ENCODE data around the gene DELE1.
"Not testable (repeated sequence)": the region's sequence is repeated elsewhere in the genome, so short reads cannot be mapped to it uniquely, and the experiment has no call there.

Gene DELE1

GRCh38 chr5:141890429-141890828, 33.2 kb upstream of the DELE1 start:
- DNase-seq = not testable (repeated sequence)

- DNase-seq = no peak
Measured at GRCh38 chr5:141897425-141897824, 26.2 kb upstream of the DELE1 start.

GRCh38 chr5:141898448-141899049, 25.1 kb upstream of the DELE1 start:
- DNase-seq = no peak

GRCh38 chr5:141902015-141902814, 21.5 kb upstream of the DELE1 start:
- no peak for DNase-seq

GRCh38 chr5:141903261-141903660, 20.4 kb upstream of the DELE1 start:
- no peak for DNase-seq

- DNase-seq = no peak
Measured at GRCh38 chr5:141904551-141904950, 19.1 kb upstream of the DELE1 start.

GRCh38 chr5:141906517-141906916, 17.2 kb upstream of the DELE1 start:
- no peak for DNase-seq

- no peak for DNase-seq
Measured at GRCh38 chr5:141906972-141907371, 16.7 kb upstream of the DELE1 start.

- DNase-seq = no peak
Measured at GRCh38 chr5:141908796-141909195, 14.9 kb upstream of the DELE1 start.

- no peak for DNase-seq
Measured at GRCh38 chr5:141909212-141909611, 14.5 kb upstream of the DELE1 start.

- no peak for DNase-seq
Measured at GRCh38 chr5:141910271-141910673, 13.4 kb upstream of the DELE1 start.

GRCh38 chr5:141913560-141914198, 10.0 kb upstream of the DELE1 start:
- no peak for DNase-seq

- no peak for DNase-seq
Measured at GRCh38 chr5:141914199-141914743, 9.4 kb upstream of the DELE1 start.

- no peak for DNase-seq
Measured at GRCh38 chr5:141914797-141915196, 8.9 kb upstream of the DELE1 start.

GRCh38 chr5:141915881-141916336, 7.8 kb upstream of the DELE1 start:
- DNase-seq = no peak

- DNase-seq = no peak
Measured at GRCh38 chr5:141916522-141916921, 7.1 kb upstream of the DELE1 start.

GRCh38 chr5:141917760-141918159, 5.9 kb upstream of the DELE1 start:
- no peak for DNase-seq

GRCh38 chr5:141919218-141920119, 4.2 kb upstream of the DELE1 start:
- no peak for DNase-seq

- DNase-seq = no peak
Measured at GRCh38 chr5:141920771-141921170, 2.9 kb upstream of the DELE1 start.

- not testable (repeated sequence) for DNase-seq
Measured at GRCh38 chr5:141922827-141923447, 734 bp upstream of the DELE1 start.

GRCh38 chr5:141926434-141926833, 2.8 kb downstream of the DELE1 start:
- no peak for DNase-seq

GRCh38 chr5:141928051-141928450, 4.4 kb downstream of the DELE1 start:
- no peak for DNase-seq

Measured in CD4-positive, alpha-beta T cell treated with Interleukin-21 for 1 hour (primary cell).